RKO (cell line): Measurements from ENCODE around the gene VASH1.
"Not testable (repeated sequence)": the region's sequence is repeated elsewhere in the genome, so short reads cannot be mapped to it uniquely, and the experiment has no call there.

Source experiments
- DNase-seq: peaks from one replicate; pipeline ENCODE4 v3.0.0-alpha.2; 2016; ENCODE audit warnings: low spot score

Gene VASH1

GRCh38 chr14:76761136-76761959 lies at the start of gene VASH1:
TSS of gene VASH1 (plus strand) at chr14:76761468. CDS start at chr14:76762822, 1,354 bp downstream.
- DNase-seq: no peak

- DNase-seq: no peak
Observed at GRCh38 chr14:76713121-76713520, 48.1 kb upstream of the VASH1 start.

GRCh38 chr14:76714470-76714869 lies 46.8 kb upstream of the VASH1 start:
- DNase-seq: no peak

- DNase-seq: no peak
Observed at GRCh38 chr14:76715101-76715500, 46.2 kb upstream of the VASH1 start.

GRCh38 chr14:76715511-76716081 lies 45.7 kb upstream of the VASH1 start:
- DNase-seq: no peak

- DNase-seq: no peak
Observed at GRCh38 chr14:76716285-76716684, 45.0 kb upstream of the VASH1 start.

- no peak for DNase-seq
Observed at GRCh38 chr14:76717508-76718290, 43.6 kb upstream of the VASH1 start.

GRCh38 chr14:76718306-76719040 lies 42.8 kb upstream of the VASH1 start:
- no peak for DNase-seq

GRCh38 chr14:76719666-76720065 lies 41.6 kb upstream of the VASH1 start:
- no peak for DNase-seq

GRCh38 chr14:76720382-76720813 lies 40.9 kb upstream of the VASH1 start:
- DNase-seq: no peak

- DNase-seq: not testable (repeated sequence)
Observed at GRCh38 chr14:76721506-76721905, 39.8 kb upstream of the VASH1 start.

- DNase-seq: no peak
Observed at GRCh38 chr14:76724651-76725550, 36.4 kb upstream of the VASH1 start.

- no peak for DNase-seq
Observed at GRCh38 chr14:76726551-76726970, 34.7 kb upstream of the VASH1 start.

GRCh38 chr14:76727384-76727783 lies 33.9 kb upstream of the VASH1 start:
- no peak for DNase-seq

GRCh38 chr14:76727901-76728300 lies 33.4 kb upstream of the VASH1 start:
- no peak for DNase-seq

GRCh38 chr14:76729258-76729657 lies 32.0 kb upstream of the VASH1 start:
- DNase-seq: no peak

GRCh38 chr14:76729953-76730505 lies 31.2 kb upstream of the VASH1 start:
- no peak for DNase-seq

GRCh38 chr14:76734501-76734900 lies 26.8 kb upstream of the VASH1 start:
- DNase-seq: not testable (repeated sequence)

- DNase-seq: no peak
Observed at GRCh38 chr14:76736514-76736913, 24.8 kb upstream of the VASH1 start.

GRCh38 chr14:76741074-76741473 lies 20.2 kb upstream of the VASH1 start:
- DNase-seq: no peak

GRCh38 chr14:76742185-76742584 lies 19.1 kb upstream of the VASH1 start:
- DNase-seq: no peak
